Measurements from ENCODE around the gene TMEM132C.

Gene TMEM132C

GRCh38 chr12:128554546-128555304 is 287.8 kb downstream of the TMEM132C start:
- H3K9ac ChIP-seq (ENCODE audit: low read length): no peak overlapping the region
- WGBS: 69% methylated on average over 8 of the region's 12 CpGs
- H2AFZ ChIP-seq (ENCODE audit: low read depth, low read length): no peak overlapping the region
- H4K91ac ChIP-seq (ENCODE audit: low read length): no peak overlapping the region
- H2AK5ac ChIP-seq (ENCODE audit: low read length, severe bottlenecking): no peak overlapping the region
- no peak overlapping the region for H4K8ac ChIP-seq (ENCODE audit: low read length)
- no peak overlapping the region for H2BK120ac ChIP-seq (ENCODE audit: low read depth, low read length)
- H3K23ac ChIP-seq (ENCODE audit: low read length in 2 of 2): no peak overlapping the region
- H2BK12ac ChIP-seq (ENCODE audit: low read length in 2 of 2): no peak overlapping the region
- H3K27me3 ChIP-seq (ENCODE audit: control insufficient read depth in 1 of 2, insufficient read depth in 1 of 2, low read length in 2 of 2): peaks cover 0 to 11% of the 10 kb centered on the region in 2 experiments
- H3K36me3 ChIP-seq (ENCODE audit: control insufficient read depth in 1 of 2, insufficient read depth in 2 of 2, low read depth in 1 of 2, low read length in 2 of 2): no peaks in the 10 kb centered on the region
- no peak overlapping the region for H3K27ac ChIP-seq (ENCODE audit: low read length, poor library complexity, severe bottlenecking)
- H3K4me1 ChIP-seq (ENCODE audit: control insufficient read depth, insufficient read depth, low read depth, low read length): no peaks in the 10 kb centered on the region
- no peak overlapping the region for H3K14ac ChIP-seq (ENCODE audit: low read length in 2 of 2)
- H2BK15ac ChIP-seq (ENCODE audit: low read depth, poor library complexity, severe bottlenecking): no peak overlapping the region
- no peak overlapping the region for H3K4me2 ChIP-seq (ENCODE audit: low read length, poor library complexity, severe bottlenecking)
- H2BK5ac ChIP-seq (ENCODE audit: low read depth, low read length, poor library complexity, severe bottlenecking): no peak overlapping the region
- no peak overlapping the region for H3K4ac ChIP-seq (ENCODE audit: low read depth in 1 of 2, low read length in 2 of 2)
- no peak overlapping the region for H3K4me3 ChIP-seq (ENCODE audit: insufficient read depth in 1 of 2, low read depth in 1 of 2, low read length in 2 of 2)
- H3K9me3 ChIP-seq (ENCODE audit: control insufficient read depth, low read length): peaks cover 15% of the 10 kb centered on the region
- no peak for DNase-seq
- no peaks in the 10 kb centered on the region for H3K79me1 ChIP-seq (replicated peaks; ENCODE audit: low read length, poor library complexity, severe bottlenecking)
- no peak overlapping the region for H3K18ac ChIP-seq (ENCODE audit: low read depth in 1 of 2, low read length in 2 of 2)

GRCh38 chr12:128557231-128557630 is 290.3 kb downstream of the TMEM132C start:
- H3K79me1 ChIP-seq (replicated peaks; ENCODE audit: low read length, poor library complexity, severe bottlenecking): no peaks in the 10 kb centered on the region
- H3K27ac ChIP-seq (ENCODE audit: low read length, poor library complexity, severe bottlenecking): no peak overlapping the region
- no peak for DNase-seq
- H3K4me2 ChIP-seq (ENCODE audit: low read length, poor library complexity, severe bottlenecking): no peak overlapping the region
- peaks cover 0 to 6% of the 10 kb centered on the region in 2 experiments for H3K27me3 ChIP-seq (ENCODE audit: control insufficient read depth in 1 of 2, insufficient read depth in 1 of 2, low read length in 2 of 2)
- H3K4me1 ChIP-seq (ENCODE audit: control insufficient read depth, insufficient read depth, low read depth, low read length): no peaks in the 10 kb centered on the region
- H2BK5ac ChIP-seq (ENCODE audit: low read depth, low read length, poor library complexity, severe bottlenecking): no peak overlapping the region
- no peaks in the 10 kb centered on the region for H3K36me3 ChIP-seq (ENCODE audit: control insufficient read depth in 1 of 2, insufficient read depth in 2 of 2, low read depth in 1 of 2, low read length in 2 of 2)
- H2BK12ac ChIP-seq (ENCODE audit: low read length in 2 of 2): no peak overlapping the region
- no peak overlapping the region for H2AFZ ChIP-seq (ENCODE audit: low read depth, low read length)
- H2AK5ac ChIP-seq (ENCODE audit: low read length, severe bottlenecking): no peak overlapping the region
- 17% methylated on average over 1 of the region's 1 CpG for WGBS
- H3K9me3 ChIP-seq (ENCODE audit: control insufficient read depth, low read length): peaks cover 20% of the 10 kb centered on the region
- no peak overlapping the region for H2BK15ac ChIP-seq (ENCODE audit: low read depth, poor library complexity, severe bottlenecking)
- H3K9ac ChIP-seq (ENCODE audit: low read length): no peak overlapping the region
- no peak overlapping the region for H3K23ac ChIP-seq (ENCODE audit: low read length in 2 of 2)
- H3K4me3 ChIP-seq (ENCODE audit: insufficient read depth in 1 of 2, low read depth in 1 of 2, low read length in 2 of 2): no peak overlapping the region
- H2BK120ac ChIP-seq (ENCODE audit: low read depth, low read length): no peak overlapping the region
- no peak overlapping the region for H4K91ac ChIP-seq (ENCODE audit: low read length)
- H3K18ac ChIP-seq (ENCODE audit: low read depth in 1 of 2, low read length in 2 of 2): no peak overlapping the region
- H4K8ac ChIP-seq (ENCODE audit: low read length): no peak overlapping the region
- H3K4ac ChIP-seq (ENCODE audit: low read depth in 1 of 2, low read length in 2 of 2): no peak overlapping the region
- no peak overlapping the region for H3K14ac ChIP-seq (ENCODE audit: low read length in 2 of 2)

- no peak overlapping the region for H4K8ac ChIP-seq (ENCODE audit: low read length)
- no peak overlapping the region for H2AK5ac ChIP-seq (ENCODE audit: low read length, severe bottlenecking)
- H3K36me3 ChIP-seq (ENCODE audit: control insufficient read depth in 1 of 2, insufficient read depth in 2 of 2, low read depth in 1 of 2, low read length in 2 of 2): no peaks in the 10 kb centered on the region
- no peak overlapping the region for H2BK5ac ChIP-seq (ENCODE audit: low read depth, low read length, poor library complexity, severe bottlenecking)
- 80% methylated on average over 3 of the region's 3 CpGs for WGBS
- no peak overlapping the region for H4K91ac ChIP-seq (ENCODE audit: low read length)
- no peak overlapping the region for H3K27ac ChIP-seq (ENCODE audit: low read length, poor library complexity, severe bottlenecking)
- H3K79me1 ChIP-seq (replicated peaks; ENCODE audit: low read length, poor library complexity, severe bottlenecking): no peaks in the 10 kb centered on the region
- no peak overlapping the region for H3K9ac ChIP-seq (ENCODE audit: low read length)
- no peak overlapping the region for H3K4me2 ChIP-seq (ENCODE audit: low read length, poor library complexity, severe bottlenecking)
- H3K23ac ChIP-seq (ENCODE audit: low read length in 2 of 2): no peak overlapping the region
- H2AFZ ChIP-seq (ENCODE audit: low read depth, low read length): no peak overlapping the region
- no peak overlapping the region for H3K18ac ChIP-seq (ENCODE audit: low read depth in 1 of 2, low read length in 2 of 2)
- H3K4ac ChIP-seq (ENCODE audit: low read depth in 1 of 2, low read length in 2 of 2): no peak overlapping the region
- no peak overlapping the region for H2BK120ac ChIP-seq (ENCODE audit: low read depth, low read length)
- H3K27me3 ChIP-seq (ENCODE audit: control insufficient read depth in 1 of 2, insufficient read depth in 1 of 2, low read length in 2 of 2): peaks cover 0 to 5% of the 10 kb centered on the region in 2 experiments
- no peak overlapping the region for H2BK12ac ChIP-seq (ENCODE audit: low read length in 2 of 2)
- no peaks in the 10 kb centered on the region for H3K4me1 ChIP-seq (ENCODE audit: control insufficient read depth, insufficient read depth, low read depth, low read length)
- H2BK15ac ChIP-seq (ENCODE audit: low read depth, poor library complexity, severe bottlenecking): no peak overlapping the region
- no peak for DNase-seq
- H3K9me3 ChIP-seq (ENCODE audit: control insufficient read depth, low read length): peaks cover 15% of the 10 kb centered on the region
- H3K4me3 ChIP-seq (ENCODE audit: insufficient read depth in 1 of 2, low read depth in 1 of 2, low read length in 2 of 2): no peak overlapping the region
- no peak overlapping the region for H3K14ac ChIP-seq (ENCODE audit: low read length in 2 of 2)
Measured at GRCh38 chr12:128564956-128565355, 298.0 kb downstream of the TMEM132C start.

DNA sequence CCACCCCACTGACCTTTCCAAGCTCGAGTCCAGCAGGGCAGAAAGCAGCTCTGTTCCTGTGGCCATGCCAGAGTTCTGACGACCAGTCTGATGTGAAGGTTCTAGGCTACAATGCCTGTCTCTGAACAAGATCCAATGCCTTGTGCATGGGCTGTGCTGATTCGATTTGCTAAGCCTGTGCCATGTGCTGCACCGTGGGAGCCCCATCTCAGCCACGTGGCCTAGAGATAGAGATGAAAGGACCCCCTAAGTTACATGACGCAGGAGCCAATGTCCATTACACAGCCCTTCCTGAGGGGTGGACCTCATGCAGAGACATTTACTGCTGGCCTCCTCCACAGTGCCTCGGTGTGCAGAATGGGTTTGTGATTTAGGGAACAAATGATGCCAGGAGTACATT is 300.8 kb downstream of the TMEM132C start:
- H3K4me3 ChIP-seq (ENCODE audit: insufficient read depth in 1 of 2, low read depth in 1 of 2, low read length in 2 of 2): no peak overlapping the region
- no peak overlapping the region for H3K27ac ChIP-seq (ENCODE audit: low read length, poor library complexity, severe bottlenecking)
- no peak overlapping the region for H3K14ac ChIP-seq (ENCODE audit: low read length in 2 of 2)
- no peaks in the 10 kb centered on the region for H3K4me1 ChIP-seq (ENCODE audit: control insufficient read depth, insufficient read depth, low read depth, low read length)
- H4K8ac ChIP-seq (ENCODE audit: low read length): no peak overlapping the region
- no peak overlapping the region for H2BK5ac ChIP-seq (ENCODE audit: low read depth, low read length, poor library complexity, severe bottlenecking)
- H2BK15ac ChIP-seq (ENCODE audit: low read depth, poor library complexity, severe bottlenecking): no peak overlapping the region
- no peak for DNase-seq
- 67% methylated on average over 6 of the region's 7 CpGs for WGBS
- no peak overlapping the region for H3K18ac ChIP-seq (ENCODE audit: low read depth in 1 of 2, low read length in 2 of 2)
- no peak overlapping the region for H3K4me2 ChIP-seq (ENCODE audit: low read length, poor library complexity, severe bottlenecking)
- peaks cover 0 to 1% of the 10 kb centered on the region in 2 experiments for H3K27me3 ChIP-seq (ENCODE audit: control insufficient read depth in 1 of 2, insufficient read depth in 1 of 2, low read length in 2 of 2)
- no peak overlapping the region for H4K91ac ChIP-seq (ENCODE audit: low read length)
- no peak overlapping the region for H3K9ac ChIP-seq (ENCODE audit: low read length)
- H2AFZ ChIP-seq (ENCODE audit: low read depth, low read length): no peak overlapping the region
- no peak overlapping the region for H3K4ac ChIP-seq (ENCODE audit: low read depth in 1 of 2, low read length in 2 of 2)
- H3K36me3 ChIP-seq (ENCODE audit: control insufficient read depth in 1 of 2, insufficient read depth in 2 of 2, low read depth in 1 of 2, low read length in 2 of 2): no peaks in the 10 kb centered on the region
- no peak overlapping the region for H2BK120ac ChIP-seq (ENCODE audit: low read depth, low read length)
- no peaks in the 10 kb centered on the region for H3K79me1 ChIP-seq (replicated peaks; ENCODE audit: low read length, poor library complexity, severe bottlenecking)
- H3K23ac ChIP-seq (ENCODE audit: low read length in 2 of 2): no peak overlapping the region
- no peak overlapping the region for H2AK5ac ChIP-seq (ENCODE audit: low read length, severe bottlenecking)
- peaks cover 12% of the 10 kb centered on the region for H3K9me3 ChIP-seq (ENCODE audit: control insufficient read depth, low read length)
- no peak overlapping the region for H2BK12ac ChIP-seq (ENCODE audit: low read length in 2 of 2)
